Midbrain (tissue), 1 donor: ENCODE results near the gene RIMOC1.
"Not testable (repeated sequence)": the region's sequence is repeated elsewhere in the genome, so short reads cannot be mapped to it uniquely, and the experiment has no call there.

Experiments
- DNase-seq: peaks from one replicate; lab custom pipeline; 2025; lab: John Stamatoyannopoulos, UW

The RIMOC1 gene

DNA sequence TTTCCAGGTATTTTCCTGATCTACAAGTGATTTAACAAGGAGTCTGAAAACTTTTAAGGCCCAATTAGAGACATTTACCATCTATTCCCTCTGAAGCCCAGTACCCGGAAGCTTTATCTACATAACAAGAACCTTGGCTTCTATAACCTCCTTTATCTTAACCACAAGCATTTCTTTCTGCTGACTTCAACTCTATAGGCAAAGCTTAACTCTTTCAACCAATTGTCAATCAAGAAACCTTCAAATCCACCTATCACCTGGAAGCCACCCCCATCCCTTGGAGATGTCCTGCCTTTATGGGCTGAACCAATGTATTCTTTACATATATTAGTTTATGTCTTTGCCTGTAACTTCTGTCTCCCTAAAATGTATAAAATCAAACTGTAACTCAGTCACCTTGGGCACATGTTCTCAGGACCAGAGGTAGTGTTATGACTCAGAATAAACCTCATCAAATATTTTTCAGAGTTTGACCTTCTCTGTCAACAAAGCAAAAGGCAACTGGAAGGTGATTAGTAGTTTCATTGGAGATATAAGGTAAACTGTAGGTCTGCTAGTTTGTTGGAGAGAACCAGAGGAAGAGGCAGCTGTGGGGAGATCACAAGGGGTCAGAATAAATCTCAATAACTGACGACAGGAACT is 13.0 kb upstream of the RIMOC1 start:
- DNase-seq, result no peak

DNA sequence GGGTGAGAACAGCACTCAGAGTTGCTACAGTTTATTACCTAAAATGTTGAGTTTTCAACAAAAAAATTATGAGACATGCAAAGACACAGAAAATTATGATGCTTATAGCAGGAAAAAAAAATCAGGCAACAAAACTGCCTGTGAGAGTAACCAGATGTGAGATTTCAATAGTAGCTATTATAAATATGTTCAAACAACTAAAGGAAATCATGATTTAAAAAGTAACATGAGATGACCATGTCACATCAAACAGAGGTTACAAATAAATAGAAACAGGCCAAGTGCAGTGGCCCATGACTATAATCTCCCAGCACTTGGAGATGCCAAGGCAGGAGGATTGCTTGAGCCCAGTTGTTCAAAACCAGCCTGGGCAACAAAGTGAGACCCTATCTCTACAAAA is 12.1 kb upstream of the RIMOC1 start:
- no peak for DNase-seq

DNA sequence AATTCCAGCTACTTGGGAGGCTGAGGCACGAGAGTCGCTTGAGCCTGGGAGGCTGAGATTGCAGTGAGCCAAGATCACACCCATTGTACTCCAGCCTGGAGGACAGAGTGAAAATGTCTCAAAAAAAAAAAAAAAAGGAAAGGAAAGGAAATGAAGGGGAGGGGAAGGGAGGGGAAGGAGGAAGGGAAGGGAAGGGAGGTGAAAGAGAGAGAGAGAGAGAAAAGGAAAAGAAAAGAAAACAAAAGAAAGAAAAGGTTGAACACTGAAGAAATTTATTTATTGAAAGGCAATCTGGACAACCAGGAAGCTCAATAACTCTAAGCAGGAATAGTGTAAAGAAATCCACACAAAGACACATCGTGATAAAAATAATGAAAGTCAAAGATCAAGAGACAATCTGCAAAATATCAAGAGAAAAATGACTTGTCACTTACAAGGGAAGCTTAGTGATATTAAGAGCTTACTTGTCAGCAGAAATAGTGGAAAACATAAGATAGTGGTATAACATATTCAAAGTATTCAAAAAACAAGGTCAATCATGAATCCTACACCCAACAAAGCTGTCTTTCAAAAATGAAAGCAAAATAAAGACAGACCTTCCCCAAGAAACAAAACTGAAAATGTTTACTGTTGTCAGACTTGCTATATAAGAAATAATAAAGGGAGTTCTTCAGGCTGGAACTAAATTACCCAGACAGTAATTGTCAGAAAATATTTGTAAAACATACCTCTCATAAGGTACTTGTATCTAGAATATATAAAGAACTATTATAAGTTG is 10.9 kb upstream of the RIMOC1 start:
- no peak for DNase-seq

DNA sequence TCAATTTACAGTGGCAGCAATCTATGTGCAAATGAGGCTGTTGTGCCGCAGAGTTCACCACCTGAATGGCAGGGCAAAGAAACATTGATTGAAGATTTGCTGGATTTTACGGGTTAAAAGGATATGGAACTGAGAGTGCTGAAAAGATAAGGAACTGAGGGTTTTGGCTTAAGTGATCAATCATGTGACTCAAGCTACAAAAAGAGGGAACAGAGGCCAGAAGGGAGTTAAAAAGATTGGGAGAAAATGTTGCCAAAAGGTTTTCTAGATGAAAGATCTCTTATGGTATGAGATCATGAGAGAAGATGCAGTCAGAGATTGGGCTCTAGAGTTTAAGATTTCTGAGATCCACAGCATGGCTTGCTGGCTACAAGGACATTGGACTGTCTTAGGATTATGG is 7.9 kb upstream of the RIMOC1 start:
- DNase-seq, result no peak

DNA sequence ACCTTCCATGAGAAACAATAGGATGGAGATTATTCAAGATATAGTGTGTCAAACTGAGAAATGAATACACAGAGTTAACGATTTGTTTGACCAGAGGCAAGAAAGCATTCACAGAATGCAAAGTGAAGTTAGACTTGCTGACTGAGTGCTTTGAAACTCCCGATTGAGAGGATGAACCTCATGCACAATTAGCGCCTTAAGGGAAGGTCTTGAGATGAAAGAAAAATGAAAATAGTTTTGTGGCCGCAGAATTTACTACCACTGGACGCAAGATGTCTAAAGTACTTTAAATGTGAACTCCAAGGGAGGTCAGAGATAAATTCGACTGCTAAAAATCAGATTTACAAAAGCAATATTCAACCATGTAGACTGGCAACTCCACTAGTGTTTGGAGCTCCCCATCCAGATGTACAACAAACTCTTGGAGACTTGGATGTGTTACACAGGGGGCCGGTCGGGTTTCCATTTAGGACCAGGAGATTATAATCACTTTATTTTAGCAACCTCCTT is 707 bp upstream of the RIMOC1 start:
- DNase-seq, result no peak

DNA sequence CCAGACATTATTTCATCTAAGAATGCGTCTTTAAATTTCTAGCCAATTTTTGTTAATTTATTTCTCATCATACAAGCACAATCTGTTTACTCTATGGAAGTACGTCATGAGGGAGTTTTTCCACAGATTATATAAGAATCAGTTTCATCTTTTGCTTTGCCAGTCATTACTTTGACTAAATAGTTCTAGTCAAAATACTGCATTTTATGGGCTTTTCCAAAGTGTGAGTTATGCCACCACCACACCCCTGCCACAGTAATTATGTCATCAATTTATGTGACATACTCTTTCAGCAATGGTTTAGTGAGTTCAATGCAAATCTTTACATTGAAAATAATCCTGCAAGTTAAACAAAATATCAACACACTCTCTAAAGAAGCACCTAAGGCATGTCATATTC is 2.0 kb downstream of the RIMOC1 start:
- DNase-seq, result no peak

DNA sequence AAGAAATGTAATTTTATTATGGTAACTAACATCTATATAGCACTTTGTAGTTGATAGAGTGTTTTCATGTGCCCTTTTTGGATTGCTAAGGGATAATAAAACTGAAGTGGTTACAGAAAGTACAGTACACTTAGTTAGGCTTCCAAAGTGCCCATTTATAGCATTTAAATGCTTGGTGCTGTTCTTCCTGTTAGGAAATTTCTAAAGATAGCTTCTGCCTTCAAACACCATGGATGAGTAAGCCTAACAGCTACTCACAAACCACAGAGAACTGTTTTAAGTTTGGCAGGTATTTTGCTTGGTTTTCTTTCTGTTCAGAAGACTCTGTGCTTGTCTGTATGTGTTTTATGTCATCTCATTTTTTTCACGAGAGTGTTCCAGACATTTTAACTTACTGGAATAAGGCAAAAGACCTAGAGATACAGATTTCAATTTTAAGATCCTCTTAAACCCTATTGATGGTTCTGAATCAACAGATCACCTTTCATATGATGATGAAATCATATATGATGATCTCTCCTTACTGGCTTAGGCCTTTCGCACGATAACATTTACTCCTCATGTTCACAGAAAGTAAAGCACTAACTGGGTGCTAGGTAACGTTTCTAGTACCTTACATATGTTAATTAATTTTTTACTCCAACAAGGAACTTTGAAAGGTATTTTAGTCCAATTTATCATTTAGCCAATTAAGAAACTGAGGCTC is 4.4 kb downstream of the RIMOC1 start:
- DNase-seq, result no peak

DNA sequence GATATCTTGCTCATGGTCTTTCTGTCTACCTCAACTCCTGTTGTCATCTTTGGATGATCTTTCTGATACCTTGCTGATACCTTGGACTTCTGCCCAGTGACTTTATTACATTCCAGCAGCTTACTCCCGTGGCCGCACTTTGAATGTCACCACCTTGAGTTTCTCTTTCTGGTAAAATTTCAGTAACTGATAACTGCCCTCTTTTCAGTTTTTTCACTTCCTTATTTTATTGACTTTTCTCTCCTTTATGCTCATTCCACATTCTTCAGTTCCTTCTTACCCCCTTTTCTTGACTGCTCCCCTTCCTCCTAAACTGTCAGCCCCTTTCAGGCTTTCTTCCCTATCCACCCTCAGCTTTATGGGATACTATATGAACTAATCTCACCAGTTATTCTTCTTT is 14.0 kb downstream of the RIMOC1 start:
- DNase-seq, result no peak

DNA sequence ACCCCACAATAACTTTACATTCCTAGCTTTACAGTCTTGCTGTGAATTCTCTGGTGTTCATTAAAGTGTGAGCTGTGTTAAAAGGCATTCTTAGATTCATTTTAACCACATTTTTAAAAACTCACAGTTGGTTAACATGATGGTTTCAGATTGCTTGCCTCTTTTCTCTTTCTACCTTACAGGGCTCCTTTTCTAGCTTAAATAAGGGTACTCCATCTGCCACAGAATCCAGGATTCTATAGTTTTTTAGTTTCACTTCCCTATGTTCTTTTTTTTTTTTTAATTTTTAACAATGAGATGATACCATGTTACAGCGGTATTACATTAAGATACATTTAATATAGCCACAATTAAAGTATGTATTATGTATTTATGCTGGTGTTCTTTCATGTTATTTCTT is 17.0 kb downstream of the RIMOC1 start:
- DNase-seq, result no peak

DNA sequence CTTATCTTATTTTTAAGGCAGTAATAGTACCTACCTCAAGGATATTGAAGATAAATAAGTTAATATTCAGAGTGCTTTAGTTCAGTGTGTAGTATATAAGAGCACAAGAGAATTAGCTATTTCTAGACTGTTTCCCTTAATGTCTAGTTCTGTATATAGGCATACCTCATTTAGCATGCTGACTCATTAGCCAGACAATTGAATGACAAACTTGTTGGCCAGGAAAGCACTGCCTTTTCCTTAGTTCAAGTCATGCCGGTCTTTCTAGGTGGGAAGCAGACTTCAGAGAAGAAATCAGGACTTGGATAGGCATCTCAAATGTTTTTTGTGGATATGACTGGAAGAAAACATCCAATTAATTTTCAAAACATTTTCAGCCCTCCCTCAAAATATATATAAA is 17.7 kb downstream of the RIMOC1 start:
- DNase-seq, result no peak

DNA sequence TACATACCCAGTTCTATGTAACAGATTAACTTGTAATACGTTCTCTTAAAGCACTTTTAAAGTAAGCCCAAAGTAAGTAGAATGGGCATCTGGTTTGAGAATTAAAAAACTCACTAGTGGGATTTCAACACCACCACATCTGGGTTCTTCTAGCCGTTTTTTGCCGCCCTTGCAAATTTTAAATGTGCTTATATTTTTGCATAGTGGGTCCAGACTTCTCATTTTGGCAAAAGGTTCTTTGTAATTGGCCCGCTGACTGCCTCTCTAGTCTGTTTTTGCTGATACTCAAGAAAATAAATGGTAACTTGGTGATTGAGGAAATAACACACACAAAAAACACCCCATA is 20.4 kb downstream of the RIMOC1 start:
- DNase-seq, result no peak

DNA sequence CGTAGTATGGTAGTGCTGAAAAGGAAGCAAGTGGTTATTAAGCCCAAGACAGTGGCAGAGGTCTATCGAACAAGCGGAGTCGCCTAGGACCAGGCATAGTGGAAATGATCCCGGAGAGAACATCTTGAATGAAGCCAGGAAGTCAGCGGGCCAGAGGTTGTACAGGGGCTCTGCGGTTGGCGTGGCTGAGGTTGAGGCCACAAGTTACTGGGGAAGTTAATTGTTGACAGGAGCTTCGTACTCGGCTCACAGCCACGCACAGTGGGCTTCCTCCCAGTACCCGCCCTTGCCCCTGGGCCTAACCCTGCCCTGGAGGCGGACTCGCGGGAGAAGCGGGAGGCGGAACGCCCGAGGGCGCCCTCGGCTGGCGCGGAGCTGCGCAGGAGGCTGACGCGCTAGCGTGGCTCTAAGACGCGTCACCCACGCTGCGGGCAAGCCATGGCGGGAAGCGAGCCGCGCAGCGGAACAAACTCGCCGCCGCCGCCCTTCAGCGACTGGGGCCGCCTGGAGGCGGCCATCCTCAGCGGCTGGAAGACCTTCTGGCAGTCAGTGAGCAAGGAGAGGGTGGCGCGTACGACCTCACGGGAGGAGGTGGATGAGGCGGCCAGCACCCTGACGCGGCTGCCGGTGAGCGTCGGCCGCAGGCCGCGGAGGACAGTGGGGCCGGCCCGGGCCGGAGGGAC is 20.9 kb downstream of the RIMOC1 start, which contains the start of gene FBXO4:
Gene FBXO4, plus strand, starts transcription at position 410 of the 683 bp plus-strand sequence. Its CDS starts 29 bp downstream, at position 439.
- peak; percentile 87 for DNase-seq

DNA sequence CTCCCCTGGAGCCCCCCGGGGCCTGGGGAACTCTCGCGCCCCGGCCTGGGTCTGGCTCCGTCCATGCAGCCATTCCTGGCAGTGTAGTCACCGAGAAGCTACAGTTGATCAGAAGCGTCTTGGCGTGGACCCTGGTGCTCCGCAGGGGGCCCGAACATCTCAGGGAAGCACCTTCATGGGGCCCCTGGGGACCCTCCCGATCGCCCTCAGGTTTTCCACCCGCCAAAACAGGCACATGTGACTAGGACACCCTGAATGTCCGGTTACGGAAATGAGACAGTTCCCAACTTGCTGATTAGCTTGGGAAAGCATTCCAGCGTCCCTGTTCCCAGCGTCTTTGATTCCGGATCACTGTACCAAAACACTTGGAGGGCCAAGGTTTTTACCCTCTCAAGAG is 21.4 kb downstream of the RIMOC1 start:
- peak; percentile 31 for DNase-seq

DNA sequence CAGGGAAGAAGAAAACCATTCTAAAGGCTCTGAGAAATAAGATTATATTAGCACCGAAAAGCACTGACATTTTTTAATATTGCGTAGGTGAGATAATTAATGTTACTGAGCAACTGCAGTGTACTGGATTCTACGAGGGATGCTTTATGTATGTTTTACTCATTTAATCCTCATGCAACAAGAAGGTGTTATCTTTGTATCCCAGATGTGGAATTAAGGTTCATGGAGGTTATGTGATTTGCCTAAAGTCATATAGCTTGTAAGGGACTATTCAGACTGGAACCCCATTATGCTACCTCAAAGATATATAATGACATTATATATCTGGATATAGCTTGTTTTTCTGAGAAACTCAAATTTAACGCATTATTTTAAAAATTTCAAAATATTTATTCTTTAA is 23.5 kb downstream of the RIMOC1 start:
- DNase-seq, result no peak

DNA sequence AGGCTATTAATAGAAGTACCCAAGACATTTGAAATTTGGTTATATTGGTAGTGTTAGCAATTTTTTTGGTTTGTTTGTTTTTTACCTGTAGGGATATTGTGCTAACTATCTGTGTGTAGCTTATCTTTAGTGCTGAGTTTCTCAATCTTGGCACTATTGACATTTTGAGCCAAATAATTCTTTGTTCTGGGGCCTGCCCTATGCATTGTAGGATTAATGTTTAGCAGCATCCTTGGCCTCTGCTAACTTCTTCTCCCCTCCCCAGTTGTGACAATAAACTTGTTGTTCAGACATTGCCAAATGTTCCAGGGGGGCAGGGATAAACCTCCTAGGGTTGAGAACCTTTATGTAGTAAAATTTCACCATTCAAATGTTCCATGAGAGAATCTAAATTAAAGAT is 24.9 kb downstream of the RIMOC1 start:
- no peak for DNase-seq

DNA sequence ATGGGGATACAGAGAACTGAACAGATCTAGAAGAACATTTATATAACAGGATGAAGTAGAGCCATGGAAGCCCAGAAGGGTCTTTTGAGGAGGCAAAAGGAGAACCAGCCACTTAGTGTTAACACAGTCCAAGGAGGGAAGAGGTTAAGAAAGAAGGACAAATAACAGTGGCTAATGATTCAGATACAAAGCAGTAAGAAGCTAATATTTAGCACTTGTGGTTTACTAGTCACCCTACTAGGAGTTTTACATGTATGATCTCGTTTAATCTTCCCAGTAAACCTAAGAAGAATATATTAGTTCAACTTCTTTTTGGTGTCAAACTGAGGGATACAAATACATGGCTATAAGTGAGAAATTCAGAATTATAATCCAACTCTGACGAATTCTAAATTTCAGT is 28.6 kb downstream of the RIMOC1 start:
- no peak for DNase-seq

DNA sequence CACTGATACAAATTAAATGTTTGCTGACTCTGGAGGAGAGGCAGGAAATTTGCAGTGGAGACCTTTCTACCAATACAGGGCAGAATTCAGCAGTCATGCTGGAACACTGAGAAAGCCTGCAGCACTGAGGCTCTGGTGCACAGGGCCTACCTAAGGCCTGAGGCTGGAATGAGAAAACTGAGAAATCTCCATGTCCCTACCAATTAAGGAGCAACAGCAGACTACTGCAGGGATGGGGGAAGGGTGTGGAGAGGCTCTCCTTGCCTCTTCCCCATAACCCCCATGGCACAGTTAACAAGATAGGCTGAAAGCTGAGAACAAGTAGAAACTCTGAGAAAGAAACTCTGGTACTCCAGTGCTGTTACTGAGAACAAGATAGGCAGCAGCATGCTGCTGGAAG is 31.4 kb downstream of the RIMOC1 start:
- DNase-seq, result no peak

DNA sequence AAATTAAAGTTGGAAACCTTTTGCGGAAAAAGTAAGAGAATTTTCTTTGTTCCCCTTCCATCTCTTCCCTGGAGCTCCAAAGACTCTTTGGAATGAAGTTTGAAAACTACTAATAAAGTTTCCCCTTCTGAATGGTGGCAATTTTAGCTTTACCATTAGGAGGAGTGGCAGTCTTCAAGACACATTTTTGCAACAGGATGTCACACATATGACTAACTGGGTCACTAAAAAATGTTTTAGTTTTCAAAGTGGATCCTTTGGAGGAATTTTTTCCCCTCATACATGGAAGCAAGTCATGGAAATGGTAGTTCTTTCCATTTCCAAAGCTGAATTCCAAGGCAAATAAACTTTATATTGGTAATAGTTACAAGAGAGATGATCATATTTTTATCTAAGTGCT is 36.5 kb downstream of the RIMOC1 start:
- no peak for DNase-seq

DNA sequence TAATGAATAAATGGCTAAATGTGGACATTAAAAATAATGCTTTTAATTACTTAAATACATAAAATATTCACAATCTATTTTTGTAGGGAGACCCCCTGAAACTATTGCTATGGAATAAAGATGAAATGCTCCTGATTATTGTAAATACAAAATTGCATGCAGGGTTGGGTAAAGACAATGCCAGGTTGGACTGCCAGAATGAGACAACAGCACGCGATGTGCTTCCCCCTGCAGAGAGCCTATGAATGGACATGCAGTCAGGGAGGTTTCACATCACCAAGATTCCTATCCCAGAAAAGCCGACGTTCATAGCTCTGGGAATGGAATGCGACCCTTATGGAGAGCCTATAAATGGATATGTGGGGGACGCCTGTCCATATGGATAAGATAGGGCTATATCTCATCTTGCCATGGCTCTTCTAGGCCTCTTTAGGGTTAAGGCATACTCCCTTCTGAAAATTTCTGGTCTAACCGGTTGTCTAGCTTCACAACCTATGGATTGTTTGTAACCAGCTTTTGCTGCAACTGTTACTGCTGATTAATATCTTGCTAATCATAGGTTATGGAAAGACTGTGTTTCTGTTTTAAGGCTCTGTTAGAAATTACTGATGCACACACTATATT is 41.3 kb downstream of the RIMOC1 start:
- not testable (repeated sequence) for DNase-seq

DNA sequence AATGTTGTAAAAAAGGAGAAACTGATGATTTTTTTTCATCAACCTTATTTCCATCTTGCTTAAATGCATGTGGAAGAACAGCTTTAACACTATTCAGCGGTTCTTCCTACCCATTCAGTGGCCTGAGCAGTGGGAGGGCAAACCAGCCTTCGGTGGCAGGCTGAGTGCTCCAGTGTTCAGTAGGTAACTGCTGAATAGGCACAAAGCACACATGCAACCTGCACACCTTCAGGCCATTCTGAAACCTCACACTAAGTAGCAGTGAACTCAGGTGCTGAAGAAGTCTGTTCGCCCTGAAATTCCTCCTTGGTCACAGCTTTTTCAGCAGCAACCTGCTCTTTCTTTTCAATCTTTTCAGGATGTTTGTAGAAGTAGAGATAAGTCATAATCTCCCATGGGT is 47.1 kb downstream of the RIMOC1 start:
- DNase-seq, result no peak
